HG02970 (cell line): ENCODE measurements around the gene NSF.

Experiments used
- ATAC-seq: cut with Tn5 transposase; IDR thresholded peaks from one replicate; pipeline ENCODE4 v1.9.1; 2021; ENCODE audit warnings: mild to moderate bottlenecking, moderate library complexity, moderate number of reproducible peaks; ENCODE audit not compliant: unreplicated experiment, low FRiP score

NSF gene

DNA sequence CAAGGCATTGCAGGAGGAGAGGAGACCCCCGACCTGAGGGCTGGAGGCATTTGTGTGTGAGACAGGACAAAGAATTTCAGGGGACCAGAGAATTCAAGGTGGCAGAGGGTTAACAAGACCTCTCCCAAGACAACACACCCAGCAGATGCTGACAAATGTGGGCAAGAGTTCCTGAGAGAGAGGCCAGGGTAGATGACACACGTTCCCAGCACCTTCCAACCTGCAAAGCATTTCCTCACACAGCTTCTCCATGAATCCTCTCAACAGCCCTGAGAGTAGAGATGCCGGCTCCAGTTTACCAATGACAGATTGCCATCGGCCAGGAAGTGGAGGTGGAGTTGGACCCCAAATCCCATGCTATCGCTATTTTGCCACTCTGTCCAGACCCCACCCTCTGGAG lies 203.1 kb downstream of the NSF start:
- ATAC-seq = no peak

DNA sequence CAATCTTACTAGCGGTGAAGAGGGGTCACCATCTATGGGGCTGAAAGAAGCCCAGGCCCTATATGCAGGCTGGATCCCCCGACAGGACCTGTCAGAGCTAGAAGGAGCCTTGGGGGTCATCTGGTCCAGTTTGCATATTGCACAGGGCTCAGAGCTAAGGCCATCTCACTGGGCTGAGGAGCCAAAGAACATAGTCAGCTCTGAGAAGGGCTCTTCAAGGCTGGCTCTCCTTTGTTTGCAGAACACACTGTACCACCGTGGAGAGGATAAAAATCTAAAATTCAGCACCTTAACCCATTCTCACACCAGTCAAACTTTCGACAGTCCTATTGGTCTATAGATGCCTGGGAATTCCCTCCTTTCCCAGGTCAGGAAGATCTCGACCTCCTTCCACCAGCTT lies 203.8 kb downstream of the NSF start:
- no peak for ATAC-seq

DNA sequence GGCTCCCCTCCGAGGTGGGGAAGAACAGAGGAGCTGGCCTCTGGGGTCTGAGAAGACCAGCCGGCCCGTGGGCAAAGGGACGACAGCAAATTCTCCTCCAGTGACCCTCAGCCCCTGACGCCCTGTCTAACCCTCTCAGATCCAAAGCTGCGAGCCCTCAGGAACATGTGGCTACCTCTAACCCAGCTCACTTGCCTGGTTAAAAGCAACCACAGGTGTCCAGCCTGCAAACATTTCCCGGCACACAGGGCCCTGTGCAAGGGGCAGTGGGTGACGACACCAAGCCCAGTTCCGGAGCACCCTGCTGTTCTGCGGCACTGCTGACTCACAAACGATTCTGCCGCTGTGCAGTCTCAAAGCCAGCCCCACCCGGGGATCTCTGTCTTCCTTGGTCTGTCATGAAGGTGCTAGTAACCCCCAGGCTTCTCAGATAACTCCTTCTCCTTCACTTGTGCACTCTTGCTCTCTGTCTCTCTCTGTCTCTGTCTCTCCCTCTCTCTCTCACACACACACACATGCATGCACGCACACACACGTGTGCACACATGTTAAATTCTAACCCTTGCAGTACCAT lies 205.0 kb downstream of the NSF start:
- no peak for ATAC-seq

DNA sequence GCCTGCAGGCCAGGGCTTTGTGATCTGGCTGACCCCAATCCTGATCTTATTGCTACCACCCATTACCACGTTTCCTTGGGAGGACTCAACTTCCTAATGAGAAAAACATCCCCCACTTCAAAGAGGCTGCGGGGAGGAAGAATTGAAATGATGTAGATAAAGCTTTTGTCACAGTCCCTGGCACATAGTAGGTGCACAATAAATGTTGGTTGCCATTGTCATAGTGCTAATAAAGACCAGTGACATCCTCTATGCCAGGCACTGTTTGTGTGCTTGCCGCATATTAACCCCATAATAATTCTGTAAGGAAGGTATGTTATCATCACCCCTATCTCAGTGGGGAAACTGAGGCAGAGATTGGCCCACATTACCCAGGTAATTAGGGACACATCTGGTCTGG lies 205.6 kb downstream of the NSF start:
- ATAC-seq = no peak

DNA sequence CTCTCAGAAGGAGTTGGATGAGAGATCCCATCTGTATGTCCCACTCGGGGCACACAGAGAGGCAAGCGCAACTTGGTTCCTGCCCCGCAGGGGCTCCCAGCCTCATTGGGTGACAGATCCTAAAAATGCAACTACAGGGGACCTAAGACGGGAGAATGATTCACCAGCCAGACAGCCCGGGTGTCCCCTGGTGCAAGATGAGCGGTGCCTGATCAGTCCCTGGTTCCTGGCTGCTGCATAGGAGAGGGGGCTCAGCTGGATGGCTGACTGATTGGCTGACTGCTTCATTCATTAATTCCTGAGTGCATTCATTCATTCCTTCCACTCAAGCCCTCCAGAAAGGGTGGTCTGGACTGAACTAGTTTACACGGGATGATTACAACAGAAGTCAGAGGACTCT lies 206.1 kb downstream of the NSF start:
- ATAC-seq = no peak

DNA sequence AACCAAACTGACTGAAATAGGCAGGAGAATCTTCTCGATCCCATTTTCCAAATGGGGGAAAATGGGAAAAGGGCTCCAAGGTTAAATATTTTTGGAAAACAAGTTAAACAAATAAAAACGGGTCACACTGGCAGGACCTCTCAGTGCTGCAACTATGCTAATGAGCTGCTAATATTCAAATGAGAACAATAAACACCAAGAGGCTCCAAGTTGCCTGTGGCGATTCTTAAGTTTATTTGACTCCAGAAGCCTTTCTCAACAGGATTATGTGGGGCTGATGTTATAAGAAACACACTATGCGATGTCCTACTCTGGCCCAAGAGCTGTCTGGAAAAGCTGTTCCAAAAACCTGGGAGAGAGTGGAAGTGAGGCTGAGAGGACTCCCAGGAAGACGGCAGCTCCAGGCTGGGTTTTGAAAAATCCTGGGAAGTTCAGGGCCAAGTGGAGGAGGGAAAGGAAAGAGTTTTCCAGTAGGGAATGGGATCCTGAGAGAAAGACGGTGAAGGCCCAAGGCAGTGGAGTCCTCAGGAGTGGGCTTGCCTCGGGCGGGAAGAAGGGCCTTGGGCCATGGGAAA lies 206.6 kb downstream of the NSF start:
- no peak for ATAC-seq

DNA sequence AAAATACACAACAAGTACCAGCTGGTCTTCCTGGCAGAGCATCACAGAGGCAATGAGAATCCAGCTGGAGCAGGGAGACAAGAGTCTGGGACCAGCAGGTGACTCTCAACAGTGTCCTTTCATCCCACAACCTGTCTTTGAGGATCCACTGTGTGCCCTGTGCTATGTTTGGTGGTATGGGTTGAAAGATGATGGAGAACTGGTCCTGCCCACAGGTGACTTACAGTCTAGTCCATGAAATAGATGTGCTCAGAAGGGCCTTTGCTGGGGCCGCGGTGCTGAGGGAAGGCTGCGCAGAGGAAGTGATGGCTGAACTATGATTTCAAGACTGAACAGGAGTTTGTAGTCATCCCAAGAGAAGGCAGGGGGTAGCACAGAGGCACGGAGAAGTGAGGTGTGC lies 210.1 kb downstream of the NSF start:
- ATAC-seq = no peak

DNA sequence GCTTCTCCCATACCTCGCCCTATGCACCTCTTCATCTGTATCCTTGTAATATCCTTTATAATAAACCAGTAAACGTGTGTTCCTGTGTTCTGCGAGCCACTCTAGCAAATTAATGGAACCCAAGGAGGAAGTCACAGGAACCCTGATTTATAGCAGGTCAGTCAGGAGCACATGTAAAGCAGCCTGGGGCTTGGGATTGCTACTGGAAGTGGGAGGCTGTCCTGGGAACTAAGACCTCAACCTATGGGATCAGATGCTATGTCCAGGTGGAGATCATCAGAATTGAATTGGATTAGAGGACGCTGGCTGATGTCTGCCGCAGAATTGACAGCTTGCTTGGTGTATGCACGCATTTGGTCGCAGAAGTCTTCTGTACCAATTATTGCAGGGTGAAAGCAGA lies 212.3 kb downstream of the NSF start:
- ATAC-seq = no peak

DNA sequence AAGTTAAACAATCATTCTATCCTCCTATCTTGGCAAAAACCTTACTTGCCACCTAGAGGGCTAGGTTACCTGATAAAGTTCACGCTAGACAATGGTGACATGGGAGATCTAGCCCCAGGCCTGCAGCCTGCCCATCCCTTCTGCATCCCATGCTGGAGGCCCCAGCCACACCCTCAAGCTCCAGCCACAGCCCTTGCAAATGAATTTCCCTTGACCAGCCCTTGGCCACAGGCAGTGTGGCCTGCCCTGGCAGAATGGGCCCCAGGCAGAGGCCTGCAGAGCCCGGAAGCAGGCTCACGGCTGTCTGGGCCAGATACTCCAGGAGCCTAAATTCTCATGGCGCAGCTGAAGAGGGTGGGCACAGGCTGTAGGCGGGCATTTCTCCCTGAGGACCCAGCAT lies 213.1 kb downstream of the NSF start:
- ATAC-seq = no peak

DNA sequence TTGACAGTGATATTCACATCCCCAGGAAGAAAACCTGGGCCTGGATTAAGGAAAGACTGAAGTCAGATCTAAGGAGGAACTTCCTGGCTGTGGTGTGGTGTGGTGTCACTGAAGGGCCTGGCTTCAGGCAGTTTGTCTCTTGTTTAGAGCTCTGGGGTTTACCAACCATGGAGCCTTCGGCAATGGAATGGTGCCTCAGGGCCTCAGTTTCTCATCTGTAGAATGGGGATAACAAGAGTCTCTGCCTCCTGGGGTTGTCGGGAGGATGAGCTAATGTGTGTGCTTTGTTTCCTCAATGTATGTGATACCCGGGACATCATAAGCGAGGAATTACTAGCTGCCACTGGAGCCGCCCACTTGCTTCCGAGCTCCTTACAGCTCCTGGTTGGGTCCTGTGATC lies 215.3 kb downstream of the NSF start:
- no peak for ATAC-seq
